Measurements from ENCODE around the gene FUOM.

DNA sequence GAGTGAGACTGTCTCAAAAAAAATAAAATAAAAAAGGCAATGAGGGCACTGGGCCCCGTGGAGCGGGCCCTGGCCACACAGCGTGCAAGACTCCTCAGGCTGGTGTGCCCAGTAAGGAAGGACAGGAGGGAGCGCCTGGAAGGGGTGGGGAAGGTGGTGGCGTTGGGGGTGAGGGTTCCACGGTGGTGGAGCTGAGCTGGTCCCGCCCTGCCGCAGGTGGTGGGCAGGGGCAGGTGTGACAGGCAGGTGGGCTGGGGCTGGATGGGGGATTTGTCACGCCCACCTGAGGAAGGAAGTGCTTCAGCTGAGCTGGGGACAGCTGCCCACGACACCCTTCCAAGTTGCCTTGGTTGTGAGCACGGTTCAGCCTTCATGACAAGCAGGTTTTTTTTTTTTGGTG lies 11.4 kb downstream of the FUOM start:
- TF ChIP-seq, protein P1, sequence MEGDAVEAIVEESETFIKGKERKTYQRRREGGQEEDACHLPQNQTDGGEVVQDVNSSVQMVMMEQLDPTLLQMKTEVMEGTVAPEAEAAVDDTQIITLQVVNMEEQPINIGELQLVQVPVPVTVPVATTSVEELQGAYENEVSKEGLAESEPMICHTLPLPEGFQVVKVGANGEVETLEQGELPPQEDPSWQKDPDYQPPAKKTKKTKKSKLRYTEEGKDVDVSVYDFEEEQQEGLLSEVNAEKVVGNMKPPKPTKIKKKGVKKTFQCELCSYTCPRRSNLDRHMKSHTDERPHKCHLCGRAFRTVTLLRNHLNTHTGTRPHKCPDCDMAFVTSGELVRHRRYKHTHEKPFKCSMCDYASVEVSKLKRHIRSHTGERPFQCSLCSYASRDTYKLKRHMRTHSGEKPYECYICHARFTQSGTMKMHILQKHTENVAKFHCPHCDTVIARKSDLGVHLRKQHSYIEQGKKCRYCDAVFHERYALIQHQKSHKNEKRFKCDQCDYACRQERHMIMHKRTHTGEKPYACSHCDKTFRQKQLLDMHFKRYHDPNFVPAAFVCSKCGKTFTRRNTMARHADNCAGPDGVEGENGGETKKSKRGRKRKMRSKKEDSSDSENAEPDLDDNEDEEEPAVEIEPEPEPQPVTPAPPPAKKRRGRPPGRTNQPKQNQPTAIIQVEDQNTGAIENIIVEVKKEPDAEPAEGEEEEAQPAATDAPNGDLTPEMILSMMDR (IDR thresholded peaks at IDR 0.05) = no peak
- no peak for TF ChIP-seq POLR2A (IDR thresholded peaks at IDR 0.05)
